SK-N-MC (cell line): ENCODE measurements around the gene CASP7.

Experiments used
- EZH2 ChIP-seq: fragments of 200-600 bp; sonication (generic); IDR thresholded peaks from one replicate; pipeline ENCODE4 v1.6.1; 2017; ENCODE audit warnings: antibody characterized with exemption
- POLR2AphosphoS5 ChIP-seq: IDR thresholded peaks from 2 replicates; pipeline ENCODE4 v1.6.1; 2012; ENCODE audit warnings: mild to moderate bottlenecking, low read depth, low read length, borderline replicate concordance

GRCh38 chr10:113754768-113755167 lies 75.1 kb downstream of the CASP7 start:
- TF ChIP-seq POLR2AphosphoS5 (no peak), EZH2 (no peak)
